A673 (cell line): Measurements from ENCODE around the gene MLST8. TPM values are rescaled to one million over a fixed set of nuclear protein-coding genes. Genes with fewer than 3 reads are reported as not detected.

Source experiments
- BruUV-seq: library from RNA; stranded (reverse); fragments of 400-500 nt; replicated peaks from 2 replicates; lab custom pipeline; 2021; lab: Mats Ljungman, UMichigan
- CTCF ChIA-PET: fragments of 300-600 bp; sonication (Branson Sonifier 250); formaldehyde crosslinking; loops from one replicate; lab custom pipeline; 2022; ENCODE audit warnings: antibody characterized with exemption; lab: Charles Lee
- POLR2A ChIA-PET: fragments of 300-600 bp; sonication (Branson Sonifier 250); formaldehyde crosslinking; loops from one replicate; lab custom pipeline; 2022; ENCODE audit warnings: antibody characterized with exemption; ENCODE audit not compliant: low non-redundant PET; lab: Charles Lee
- DNase-seq: peaks from one replicate; pipeline ENCODE4 v3.0.0-alpha.2; 2015; ENCODE audit warnings: low spot score
- H3K27ac ChIP-seq: fragments of 200-600 bp; sonication (generic); 2 replicates; pipeline ENCODE4 v1.5.1; 2016; ENCODE audit warnings: mixed run types, low read depth, mild to moderate bottlenecking, mixed read lengths, antibody characterized with exemption, low read length; ENCODE audit not compliant: poor library complexity, severe bottlenecking
- H3K27me3 ChIP-seq: fragments of 200-600 bp; sonication (generic); replicated peaks from 2 replicates; pipeline ENCODE4 v1.6.1; 2017; ENCODE audit warnings: mixed run types, low read depth, mild to moderate bottlenecking, mixed read lengths, antibody characterized with exemption, low read length; ENCODE audit not compliant: insufficient read depth, poor library complexity
- H3K36me3 ChIP-seq: fragments of 200-600 bp; sonication (generic); 2 replicates; pipeline ENCODE4 v1.6.1; 2016; ENCODE audit warnings: mixed run types, mild to moderate bottlenecking, mixed read lengths, antibody characterized with exemption, low read length; ENCODE audit not compliant: insufficient read depth, poor library complexity, severe bottlenecking
- H3K4me1 ChIP-seq: fragments of 200-600 bp; sonication (generic); 2 replicates; pipeline ENCODE4 v1.6.1; 2017; ENCODE audit warnings: mixed run types, mild to moderate bottlenecking, mixed read lengths, antibody characterized with exemption, low read length; ENCODE audit not compliant: insufficient read depth, poor library complexity, severe bottlenecking
- H3K4me3 ChIP-seq: fragments of 200-600 bp; sonication (generic); 2 replicates; pipeline ENCODE4 v1.5.1; 2016; ENCODE audit warnings: low read depth, mixed run types, mild to moderate bottlenecking, mixed read lengths, low read length; ENCODE audit not compliant: poor library complexity, severe bottlenecking
- H3K9me3 ChIP-seq: fragments of 200-600 bp; sonication (generic); 2 replicates; pipeline ENCODE4 v1.6.1; 2016; ENCODE audit warnings: mixed run types, low read depth, mild to moderate bottlenecking, mixed read lengths, antibody characterized with exemption, low read length; ENCODE audit not compliant: poor library complexity, severe bottlenecking
- EZH2 ChIP-seq: fragments of 200-600 bp; sonication (generic); IDR thresholded peaks from 2 replicates; pipeline ENCODE4 v1.6.1; 2017; ENCODE audit warnings: borderline replicate concordance, low read depth, mild to moderate bottlenecking, mixed read lengths, antibody characterized with exemption, low read length; ENCODE audit not compliant: poor library complexity, severe bottlenecking
- intact Hi-C: fragments of 100-400 bp; cut with micrococcal nuclease; formaldehyde crosslinking; loops from one replicate; pipeline ENCODE4 v1.10.0; 2022; ENCODE audit not compliant: unreplicated experiment
- total RNA-seq: library from RNA; stranded (reverse); gene quantifications from 2 replicates; pipeline ENCODE4 v1.2.3, GENCODE V29; 2021
- TF ChIP-seq, protein P1 (sequence below): fragments of 300-800, 200-600 bp; sonication (generic); conservative IDR thresholded peaks from 2 replicates; pipeline ENCODE4 v1.5.1; 2017; ENCODE audit warnings: low read depth, mild to moderate bottlenecking, antibody characterized with exemption, low read length, moderate library complexity, mixed read lengths

The MLST8 gene
- total RNA-seq, 1 experiment from 2014 or later: 58.3 TPM

DNA sequence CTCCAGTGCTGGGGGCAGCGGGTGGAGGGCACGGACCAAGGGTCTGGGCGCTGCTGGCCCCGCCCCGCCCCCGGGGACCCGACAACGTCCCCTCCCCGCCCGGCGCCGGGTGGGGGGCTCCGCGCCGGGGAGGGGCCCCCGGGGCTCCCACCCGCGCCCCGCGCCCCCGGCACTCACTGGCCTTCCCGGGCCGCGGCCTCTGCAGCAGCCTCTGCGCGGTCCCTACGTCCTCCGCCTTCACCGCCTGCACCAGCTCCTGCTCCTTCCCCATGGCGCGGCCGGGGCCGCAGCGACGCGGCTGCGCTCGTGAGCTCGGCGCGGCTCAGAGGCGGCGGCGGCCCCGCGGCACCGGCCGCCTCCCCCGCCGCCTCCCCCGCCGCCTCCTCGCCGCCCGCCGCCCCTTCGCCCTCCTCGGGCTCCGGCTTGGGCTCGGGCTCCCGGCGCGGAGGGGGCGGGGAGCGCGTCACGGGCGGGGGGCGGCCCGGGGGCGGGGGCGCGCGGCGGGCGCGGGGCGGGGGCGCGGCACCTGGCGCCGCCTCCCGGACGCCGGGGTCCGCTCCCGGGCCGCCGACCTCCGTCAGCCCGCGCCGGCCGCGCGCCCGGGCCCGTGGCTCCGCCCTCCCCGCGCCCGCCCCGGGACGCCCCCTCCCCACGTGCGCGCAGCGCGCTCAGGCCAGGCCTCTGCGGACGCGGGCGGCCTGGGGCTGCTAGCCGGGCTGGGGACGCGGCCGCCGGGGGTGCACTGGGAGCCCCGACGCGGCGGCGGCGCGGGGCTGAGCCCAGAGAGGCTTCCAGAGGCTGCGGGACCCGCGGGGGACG, 8.9 kb upstream of the MLST8 start, which contains the start of gene CASKIN1:
TSS of gene CASKIN1 (minus strand) at position 444 of the 819 bp plus-strand sequence. CDS start at position 271, 173 bp downstream.
- peaks cover 26% of the 10 kb centered on the region for H3K27me3 ChIP-seq
- H3K4me1 ChIP-seq: peaks cover 7% of the 10 kb centered on the region
- ChIA-PET POLR2A (no interaction called here), CTCF (no interaction called here)
- no TSS peak for BruUV-seq
- no peaks in the 10 kb centered on the region for H3K9me3 ChIP-seq
- no peak within 1 kb of the TSS for H3K27ac ChIP-seq
- peak within 1 kb of the TSS; percentile 53 for H3K4me3 ChIP-seq
- TF ChIP-seq, protein P1, sequence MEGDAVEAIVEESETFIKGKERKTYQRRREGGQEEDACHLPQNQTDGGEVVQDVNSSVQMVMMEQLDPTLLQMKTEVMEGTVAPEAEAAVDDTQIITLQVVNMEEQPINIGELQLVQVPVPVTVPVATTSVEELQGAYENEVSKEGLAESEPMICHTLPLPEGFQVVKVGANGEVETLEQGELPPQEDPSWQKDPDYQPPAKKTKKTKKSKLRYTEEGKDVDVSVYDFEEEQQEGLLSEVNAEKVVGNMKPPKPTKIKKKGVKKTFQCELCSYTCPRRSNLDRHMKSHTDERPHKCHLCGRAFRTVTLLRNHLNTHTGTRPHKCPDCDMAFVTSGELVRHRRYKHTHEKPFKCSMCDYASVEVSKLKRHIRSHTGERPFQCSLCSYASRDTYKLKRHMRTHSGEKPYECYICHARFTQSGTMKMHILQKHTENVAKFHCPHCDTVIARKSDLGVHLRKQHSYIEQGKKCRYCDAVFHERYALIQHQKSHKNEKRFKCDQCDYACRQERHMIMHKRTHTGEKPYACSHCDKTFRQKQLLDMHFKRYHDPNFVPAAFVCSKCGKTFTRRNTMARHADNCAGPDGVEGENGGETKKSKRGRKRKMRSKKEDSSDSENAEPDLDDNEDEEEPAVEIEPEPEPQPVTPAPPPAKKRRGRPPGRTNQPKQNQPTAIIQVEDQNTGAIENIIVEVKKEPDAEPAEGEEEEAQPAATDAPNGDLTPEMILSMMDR: no peak
- TF ChIP-seq EZH2: no peak
- intact Hi-C loops: no loop called here
- peak; percentile 52 for DNase-seq
- H3K36me3 ChIP-seq: no peaks in the 10 kb centered on the region

DNA sequence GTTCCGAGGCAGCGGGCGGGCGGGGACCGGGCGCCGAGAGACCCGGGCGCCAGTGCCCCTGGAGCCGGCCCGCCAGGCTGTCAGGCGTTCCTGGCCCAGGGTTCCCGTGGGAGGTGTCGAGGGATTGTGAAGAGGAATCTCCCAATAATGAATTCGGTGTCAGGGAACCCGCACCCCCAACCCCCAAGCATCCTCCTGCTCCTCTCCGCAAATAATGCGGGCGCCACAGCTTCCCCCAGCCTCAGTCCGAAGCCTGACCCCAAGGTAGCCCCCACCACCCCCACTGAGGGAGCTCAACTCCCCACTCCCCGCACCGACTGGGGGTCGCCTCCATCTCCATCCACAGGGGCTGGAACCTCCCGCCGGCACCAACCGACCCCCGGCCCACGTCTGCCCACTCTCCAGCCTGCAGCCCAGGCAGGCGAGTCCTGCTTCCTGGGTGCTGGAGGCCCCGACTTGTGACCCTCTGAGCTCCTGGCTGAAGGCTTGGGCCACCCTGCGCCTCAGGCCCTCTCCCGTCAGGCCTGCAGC, 8.2 kb upstream of the MLST8 start:
- Histone ChIP-seq H3K4me3 (peak overlapping the region; percentile 35), H3K27ac (no peak overlapping the region), H3K27me3 (peaks cover 26% of the 10 kb centered on the region), H3K9me3 (no peaks in the 10 kb centered on the region), H3K4me1 (peaks cover 7% of the 10 kb centered on the region), H3K36me3 (no peaks in the 10 kb centered on the region)
- no TSS peak for BruUV-seq
- no peak for DNase-seq
- ChIA-PET CTCF (no interaction called here), POLR2A (no interaction called here)
- TF ChIP-seq EZH2: no peak
- TF ChIP-seq, protein P1: no peak
- intact Hi-C loops: no loop called here

DNA sequence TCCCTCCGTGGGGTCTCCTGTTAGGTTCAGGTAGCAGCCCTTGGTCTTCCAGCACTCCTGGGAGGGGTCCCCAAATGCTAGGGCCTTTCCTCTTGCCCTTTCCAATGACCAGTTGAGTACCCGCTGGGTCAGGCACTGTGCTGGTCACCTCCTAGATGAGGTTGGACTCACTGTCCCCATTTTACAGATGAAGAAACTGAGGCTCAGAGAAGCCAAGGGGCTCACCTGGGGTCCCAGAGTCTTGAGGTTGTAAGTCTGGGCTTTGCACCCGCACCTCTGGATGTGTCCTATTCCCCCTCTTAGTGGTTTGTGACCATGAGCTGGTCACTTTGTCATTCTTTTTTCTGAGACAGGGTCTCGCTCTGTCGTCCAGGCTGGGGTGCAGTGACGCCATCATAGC, 7.5 kb upstream of the MLST8 start:
- no TSS peak for BruUV-seq
- no peak for DNase-seq
- ChIA-PET CTCF (no interaction called here), POLR2A (no interaction called here)
- peaks cover 26% of the 10 kb centered on the region for H3K27me3 ChIP-seq
- H3K4me3 ChIP-seq: no peak overlapping the region
- H3K4me1 ChIP-seq: peaks cover 7% of the 10 kb centered on the region
- TF ChIP-seq EZH2: no peak
- TF ChIP-seq, protein P1: no peak
- no peaks in the 10 kb centered on the region for H3K9me3 ChIP-seq
- no peaks in the 10 kb centered on the region for H3K36me3 ChIP-seq
- H3K27ac ChIP-seq: no peak overlapping the region
- intact Hi-C loops: no loop called here
